Measurements from ENCODE around the gene DOLK.

Gene DOLK

DNA sequence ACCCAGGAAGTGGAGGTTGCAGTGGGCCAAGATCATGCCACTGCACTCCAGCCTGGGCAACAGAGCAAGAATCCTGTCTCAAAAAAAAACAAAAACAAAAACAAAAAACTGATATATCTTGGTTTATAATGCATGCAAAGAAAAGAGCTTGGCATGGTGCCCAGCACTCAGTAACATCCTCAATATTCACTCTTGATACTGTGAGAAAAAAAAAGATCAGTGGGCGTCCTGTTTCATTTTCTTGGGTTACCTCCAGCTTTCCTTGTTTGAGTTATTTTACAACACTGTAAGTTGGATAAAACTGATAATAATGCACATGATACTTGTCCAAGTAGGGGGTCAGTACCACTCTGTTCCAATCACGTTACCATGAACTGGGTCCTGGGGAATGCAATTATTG lies 18.8 kb downstream of the DOLK start:
- WGBS (ENCODE audit: extremely low coverage, insufficient coverage, low lambda C conversion rate) = no CpG with 5 or more reads among the region's 2 CpGs
- no peak overlapping the region for H2BK15ac ChIP-seq (replicated peaks; ENCODE audit: low read depth)

DNA sequence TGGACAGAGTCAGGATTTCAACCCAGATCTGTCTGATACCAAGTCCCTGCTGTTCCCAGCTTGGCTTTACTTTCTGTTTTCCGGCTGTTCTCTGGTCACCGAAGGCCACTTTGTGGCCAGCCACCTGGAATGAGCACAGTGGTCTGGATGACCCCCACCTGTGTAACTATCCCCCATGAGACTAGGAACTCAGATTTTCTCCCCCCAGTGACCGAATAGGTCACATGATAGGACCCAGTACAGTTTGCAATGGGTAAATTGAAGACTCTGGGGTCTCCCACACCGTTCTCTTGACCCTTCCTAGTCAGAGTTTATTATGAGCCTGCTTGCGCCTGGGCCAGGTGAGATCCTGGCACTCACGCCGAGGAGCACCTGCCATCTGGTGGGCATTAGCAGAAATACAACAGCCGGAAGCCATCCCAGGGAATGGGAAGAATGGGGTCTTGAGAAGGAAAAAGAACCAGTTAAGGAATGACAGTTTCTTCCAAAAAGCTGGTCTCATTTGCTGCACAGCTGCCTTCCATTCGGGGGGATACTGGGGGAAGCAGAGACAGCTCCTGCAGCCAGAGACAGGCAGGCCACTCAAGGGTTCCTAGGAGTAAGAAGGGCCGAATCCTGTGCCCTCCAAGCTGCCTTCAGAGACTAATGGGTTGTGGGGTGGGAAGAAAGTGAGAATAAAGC lies 19.5 kb downstream of the DOLK start:
- Histone ChIP-seq H3K4me2 (ENCODE audit: low read length) (no peak overlapping the region), H3K27me3 (ENCODE audit: insufficient read depth, low read length, poor library complexity) (no peaks in the 10 kb centered on the region), H3K56ac (ENCODE audit: low read length) (peak overlapping the region; percentile 75), H2BK5ac (ENCODE audit: low read length) (no peak overlapping the region), H2AK5ac (ENCODE audit: low read length) (no peak overlapping the region), H3K9ac (ENCODE audit: low read length) (no peak overlapping the region), H3K27ac (ENCODE audit: low read depth, low read length) (no peak overlapping the region), H3K23ac (ENCODE audit: low read length) (no peak overlapping the region), H3K4me1 (ENCODE audit: control insufficient read depth, low read depth, low read length) (no peaks in the 10 kb centered on the region), H2BK120ac (ENCODE audit: low read depth, low read length) (no peak overlapping the region), H3K36me3 (ENCODE audit: control insufficient read depth, insufficient read depth, low read length) (no peaks in the 10 kb centered on the region), H3K79me1 (ENCODE audit: low read length) (no peaks in the 10 kb centered on the region), H3K4me3 (ENCODE audit: low read length) (no peak overlapping the region), H4K8ac (ENCODE audit: low read depth, low read length) (no peak overlapping the region), H4K5ac (ENCODE audit: low read length) (no peak overlapping the region), H2BK15ac (replicated peaks; ENCODE audit: low read depth) (no peak overlapping the region), H3K18ac (ENCODE audit: low read length) (no peak overlapping the region), H3K4ac (ENCODE audit: low read depth, low read length) (no peak overlapping the region), H3K79me2 (ENCODE audit: control insufficient read depth, insufficient read depth, low read length) (no peaks in the 10 kb centered on the region)
- WGBS (ENCODE audit: extremely low coverage, insufficient coverage, low lambda C conversion rate) = no CpG with 5 or more reads among the region's 10 CpGs
- peak; percentile 80 for DNase-seq

More for the DNA sequence above, 18.8 kb downstream of the DOLK start:
- Histone ChIP-seq H2BK5ac (ENCODE audit: low read length) (no peak overlapping the region), H4K5ac (ENCODE audit: low read length) (no peak overlapping the region), H3K79me2 (ENCODE audit: control insufficient read depth, insufficient read depth, low read length) (no peaks in the 10 kb centered on the region), H3K4me2 (ENCODE audit: low read length) (no peak overlapping the region), H3K56ac (ENCODE audit: low read length) (no peak overlapping the region), H3K18ac (ENCODE audit: low read length) (no peak overlapping the region), H3K27me3 (ENCODE audit: insufficient read depth, low read length, poor library complexity) (no peaks in the 10 kb centered on the region), H3K36me3 (ENCODE audit: control insufficient read depth, insufficient read depth, low read length) (no peaks in the 10 kb centered on the region), H3K4me1 (ENCODE audit: control insufficient read depth, low read depth, low read length) (no peaks in the 10 kb centered on the region), H3K79me1 (ENCODE audit: low read length) (no peaks in the 10 kb centered on the region), H3K23ac (ENCODE audit: low read length) (no peak overlapping the region), H2AK5ac (ENCODE audit: low read length) (no peak overlapping the region), H4K8ac (ENCODE audit: low read depth, low read length) (no peak overlapping the region), H3K9ac (ENCODE audit: low read length) (no peak overlapping the region), H2BK120ac (ENCODE audit: low read depth, low read length) (no peak overlapping the region), H3K27ac (ENCODE audit: low read depth, low read length) (no peak overlapping the region), H3K4ac (ENCODE audit: low read depth, low read length) (no peak overlapping the region), H3K4me3 (ENCODE audit: low read length) (no peak overlapping the region)
- no peak for DNase-seq

GRCh38 chr9:128923493-128923883 lies 23.9 kb downstream of the DOLK start:
- Histone ChIP-seq H3K23ac (ENCODE audit: low read length) (no peak overlapping the region), H3K4ac (ENCODE audit: low read depth, low read length) (no peak overlapping the region), H2AK5ac (ENCODE audit: low read length) (no peak overlapping the region), H2BK120ac (ENCODE audit: low read depth, low read length) (no peak overlapping the region), H3K27me3 (ENCODE audit: insufficient read depth, low read length, poor library complexity) (no peaks in the 10 kb centered on the region), H3K79me2 (ENCODE audit: control insufficient read depth, insufficient read depth, low read length) (no peaks in the 10 kb centered on the region), H3K27ac (ENCODE audit: low read depth, low read length) (no peak overlapping the region), H4K5ac (ENCODE audit: low read length) (no peak overlapping the region), H3K4me2 (ENCODE audit: low read length) (no peak overlapping the region), H3K79me1 (ENCODE audit: low read length) (no peaks in the 10 kb centered on the region), H3K36me3 (ENCODE audit: control insufficient read depth, insufficient read depth, low read length) (no peaks in the 10 kb centered on the region), H2BK15ac (replicated peaks; ENCODE audit: low read depth) (no peak overlapping the region), H2BK5ac (ENCODE audit: low read length) (no peak overlapping the region), H3K18ac (ENCODE audit: low read length) (no peak overlapping the region), H3K9ac (ENCODE audit: low read length) (no peak overlapping the region), H3K4me1 (ENCODE audit: control insufficient read depth, low read depth, low read length) (peaks cover 4% of the 10 kb centered on the region), H3K4me3 (ENCODE audit: low read length) (no peak overlapping the region), H3K56ac (ENCODE audit: low read length) (no peak overlapping the region), H4K8ac (ENCODE audit: low read depth, low read length) (no peak overlapping the region)
- no CpG with 5 or more reads among the region's 6 CpGs for WGBS (ENCODE audit: extremely low coverage, insufficient coverage, low lambda C conversion rate)
- DNase-seq = no peak

DNA sequence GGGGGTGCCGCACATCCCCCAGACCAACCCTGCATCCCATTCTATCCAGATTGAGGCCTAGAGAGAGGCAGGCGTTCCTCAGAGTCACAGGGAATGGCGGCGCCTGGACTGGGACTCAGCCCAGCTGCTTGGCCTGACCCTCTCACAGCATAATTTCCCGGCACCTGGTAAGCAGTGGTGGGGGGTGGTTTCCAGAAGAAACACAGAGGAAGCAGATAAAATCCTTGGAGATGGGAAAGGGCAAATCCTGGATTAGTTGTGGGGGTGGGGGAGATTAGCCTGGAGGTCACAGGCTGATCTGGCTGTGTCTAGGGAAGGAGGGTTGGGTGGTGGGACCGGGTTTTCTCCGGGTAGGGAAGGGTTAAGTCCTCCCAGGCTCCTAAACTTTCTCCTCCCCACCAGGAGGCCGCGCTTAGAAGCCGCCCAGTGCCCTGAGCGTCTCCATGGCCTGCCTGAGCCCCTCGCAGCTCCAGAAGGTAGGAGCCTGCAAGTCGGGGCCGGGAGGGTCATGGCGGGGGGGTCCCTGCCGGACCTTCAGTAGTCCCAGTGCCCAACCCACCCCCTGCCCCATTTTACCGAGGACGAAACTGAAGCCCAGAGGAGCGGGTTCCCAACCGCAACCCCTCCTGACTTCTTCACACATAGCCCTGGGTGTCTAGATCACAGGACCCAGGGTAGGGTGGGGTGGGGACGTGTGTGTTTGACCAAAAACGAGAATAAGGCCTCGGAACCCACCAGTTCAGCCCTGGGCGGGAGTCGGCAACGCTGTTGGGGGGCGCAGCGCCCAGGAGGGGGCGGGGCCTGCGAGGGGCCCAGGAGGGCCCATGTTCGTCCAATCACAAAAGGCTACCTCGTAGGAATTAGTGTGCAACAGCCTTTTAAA lies 25.3 kb downstream of the DOLK start:
- H3K18ac ChIP-seq (ENCODE audit: low read length) = peak overlapping the region; percentile 96
- peak overlapping the region; percentile 85 for H3K9ac ChIP-seq (ENCODE audit: low read length)
- peak overlapping the region; percentile 22 for H3K4ac ChIP-seq (ENCODE audit: low read depth, low read length)

DNA sequence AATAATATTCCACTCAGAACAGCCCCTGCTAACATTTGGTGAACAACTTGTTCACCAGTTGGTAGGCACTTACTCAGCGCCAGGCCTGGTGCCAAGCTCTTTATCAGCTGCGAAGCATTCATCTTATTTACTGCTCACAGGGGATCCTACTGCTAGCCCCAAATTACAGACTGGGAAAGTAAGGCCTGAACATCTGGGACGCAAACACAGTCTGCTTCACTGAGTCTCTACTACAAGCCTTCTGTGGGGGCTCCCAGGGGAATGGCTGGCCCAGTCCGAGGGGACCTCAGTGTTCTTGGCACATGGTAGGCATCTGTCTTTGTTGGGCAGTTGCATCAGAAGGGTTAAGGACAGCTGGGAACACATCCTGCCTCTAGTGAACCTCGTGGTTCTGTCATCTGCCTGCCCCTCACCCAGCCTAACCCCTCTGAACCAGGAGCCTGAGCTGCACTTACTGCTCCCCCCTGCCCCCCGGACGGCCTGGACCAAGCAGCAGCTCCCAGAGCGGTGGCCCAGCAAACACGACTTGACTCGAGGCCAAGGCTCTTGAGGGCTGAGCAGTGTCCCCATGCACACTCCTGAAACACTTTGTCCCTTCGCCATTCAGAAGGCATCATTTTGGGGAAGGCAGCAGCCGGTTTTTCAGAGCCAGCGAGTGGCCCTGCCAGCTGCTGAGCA lies 26.9 kb downstream of the DOLK start, which contains the start of gene PHYHD1:
TSS of gene PHYHD1 (plus strand) at position 602 of the 678 bp plus-strand sequence. CDS start 1,342 bp downstream, outside the sequence.
- H2BK15ac ChIP-seq (replicated peaks; ENCODE audit: low read depth) = no peak within 1 kb of the TSS
- peak within 1 kb of the TSS; percentile 80 for H3K4me2 ChIP-seq (ENCODE audit: low read length)
- peak within 1 kb of the TSS; percentile 70 for H3K18ac ChIP-seq (ENCODE audit: low read length)
- H3K4me3 ChIP-seq (ENCODE audit: low read length) = no peak within 1 kb of the TSS
- H4K5ac ChIP-seq (ENCODE audit: low read length) = no peak within 1 kb of the TSS
- no peaks in the 10 kb centered on the region for H3K79me2 ChIP-seq (ENCODE audit: control insufficient read depth, insufficient read depth, low read length)
- H3K36me3 ChIP-seq (ENCODE audit: control insufficient read depth, insufficient read depth, low read length) = peaks cover 4% of the 10 kb centered on the region
- H2BK5ac ChIP-seq (ENCODE audit: low read length) = peak within 1 kb of the TSS; percentile 50
- no peak within 1 kb of the TSS for H4K8ac ChIP-seq (ENCODE audit: low read depth, low read length)
- H3K27ac ChIP-seq (ENCODE audit: low read depth, low read length) = peak within 1 kb of the TSS; percentile 81
- no peaks in the 10 kb centered on the region for H3K79me1 ChIP-seq (ENCODE audit: low read length)
- H3K4me1 ChIP-seq (ENCODE audit: control insufficient read depth, low read depth, low read length) = peaks cover 4% of the 10 kb centered on the region
- no CpG with 5 or more reads among the region's 13 CpGs for WGBS (ENCODE audit: extremely low coverage, insufficient coverage, low lambda C conversion rate)
- no peaks in the 10 kb centered on the region for H3K27me3 ChIP-seq (ENCODE audit: insufficient read depth, low read length, poor library complexity)
- H3K23ac ChIP-seq (ENCODE audit: low read length) = no peak within 1 kb of the TSS
- no peak within 1 kb of the TSS for H2BK120ac ChIP-seq (ENCODE audit: low read depth, low read length)
- H2AK5ac ChIP-seq (ENCODE audit: low read length) = peak within 1 kb of the TSS; percentile 10
- H3K56ac ChIP-seq (ENCODE audit: low read length) = peak within 1 kb of the TSS; percentile 91
- DNase-seq = no peak
- peak within 1 kb of the TSS; percentile 85 for H3K9ac ChIP-seq (ENCODE audit: low read length)
- peak within 1 kb of the TSS; percentile 10 for H3K4ac ChIP-seq (ENCODE audit: low read depth, low read length)

More for the DNA sequence above, 25.3 kb downstream of the DOLK start:
- Histone ChIP-seq H4K8ac (ENCODE audit: low read depth, low read length) (no peak overlapping the region), H3K23ac (ENCODE audit: low read length) (no peak overlapping the region), H3K79me2 (ENCODE audit: control insufficient read depth, insufficient read depth, low read length) (no peaks in the 10 kb centered on the region), H3K36me3 (ENCODE audit: control insufficient read depth, insufficient read depth, low read length) (no peaks in the 10 kb centered on the region), H4K5ac (ENCODE audit: low read length) (no peak overlapping the region), H3K4me2 (ENCODE audit: low read length) (peak overlapping the region; percentile 80), H3K4me3 (ENCODE audit: low read length) (peak overlapping the region; percentile 72), H3K56ac (ENCODE audit: low read length) (peak overlapping the region; percentile 91), H3K4me1 (ENCODE audit: control insufficient read depth, low read depth, low read length) (peaks cover 4% of the 10 kb centered on the region), H2BK120ac (ENCODE audit: low read depth, low read length) (no peak overlapping the region), H2AK5ac (ENCODE audit: low read length) (peak overlapping the region; percentile 10), H2BK15ac (replicated peaks; ENCODE audit: low read depth) (no peak overlapping the region), H3K27ac (ENCODE audit: low read depth, low read length) (peak overlapping the region; percentile 81), H3K79me1 (ENCODE audit: low read length) (no peaks in the 10 kb centered on the region), H2BK5ac (ENCODE audit: low read length) (peak overlapping the region; percentile 73), H3K27me3 (ENCODE audit: insufficient read depth, low read length, poor library complexity) (no peaks in the 10 kb centered on the region)
- WGBS (ENCODE audit: extremely low coverage, insufficient coverage, low lambda C conversion rate) = no CpG with 5 or more reads among the region's 32 CpGs
- peak; percentile 92 for DNase-seq
